A673 (cell line): ENCODE measurements around the gene NRG3. TPM values are rescaled to one million over a fixed set of nuclear protein-coding genes. Genes with fewer than 3 reads are reported as not detected.
"Not testable (repeated sequence)": the region's sequence is repeated elsewhere in the genome, so short reads cannot be mapped to it uniquely, and the experiment has no call there.

Experiments
- BruUV-seq: library from RNA; stranded (reverse); fragments of 400-500 nt; replicated peaks from 2 replicates; lab custom pipeline; 2021; lab: Mats Ljungman, UMichigan
- CTCF ChIA-PET: fragments of 300-600 bp; sonication (Branson Sonifier 250); formaldehyde crosslinking; loops from one replicate; lab custom pipeline; 2022; ENCODE audit warnings: antibody characterized with exemption; lab: Charles Lee
- POLR2A ChIA-PET: fragments of 300-600 bp; sonication (Branson Sonifier 250); formaldehyde crosslinking; loops from one replicate; lab custom pipeline; 2022; ENCODE audit warnings: antibody characterized with exemption; ENCODE audit not compliant: low non-redundant PET; lab: Charles Lee
- DNase-seq: peaks from one replicate; pipeline ENCODE4 v3.0.0-alpha.2; 2015; ENCODE audit warnings: low spot score
- H3K27ac ChIP-seq: fragments of 200-600 bp; sonication (generic); 2 replicates; pipeline ENCODE4 v1.5.1; 2016; ENCODE audit warnings: mixed run types, low read depth, mild to moderate bottlenecking, mixed read lengths, antibody characterized with exemption, low read length; ENCODE audit not compliant: poor library complexity, severe bottlenecking
- H3K27me3 ChIP-seq: fragments of 200-600 bp; sonication (generic); replicated peaks from 2 replicates; pipeline ENCODE4 v1.6.1; 2017; ENCODE audit warnings: mixed run types, low read depth, mild to moderate bottlenecking, mixed read lengths, antibody characterized with exemption, low read length; ENCODE audit not compliant: insufficient read depth, poor library complexity
- H3K36me3 ChIP-seq: fragments of 200-600 bp; sonication (generic); 2 replicates; pipeline ENCODE4 v1.6.1; 2016; ENCODE audit warnings: mixed run types, mild to moderate bottlenecking, mixed read lengths, antibody characterized with exemption, low read length; ENCODE audit not compliant: insufficient read depth, poor library complexity, severe bottlenecking
- H3K4me1 ChIP-seq: fragments of 200-600 bp; sonication (generic); 2 replicates; pipeline ENCODE4 v1.6.1; 2017; ENCODE audit warnings: mixed run types, mild to moderate bottlenecking, mixed read lengths, antibody characterized with exemption, low read length; ENCODE audit not compliant: insufficient read depth, poor library complexity, severe bottlenecking
- H3K4me3 ChIP-seq: fragments of 200-600 bp; sonication (generic); 2 replicates; pipeline ENCODE4 v1.5.1; 2016; ENCODE audit warnings: low read depth, mixed run types, mild to moderate bottlenecking, mixed read lengths, low read length; ENCODE audit not compliant: poor library complexity, severe bottlenecking
- H3K9me3 ChIP-seq: fragments of 200-600 bp; sonication (generic); 2 replicates; pipeline ENCODE4 v1.6.1; 2016; ENCODE audit warnings: mixed run types, low read depth, mild to moderate bottlenecking, mixed read lengths, antibody characterized with exemption, low read length; ENCODE audit not compliant: poor library complexity, severe bottlenecking
- EZH2 ChIP-seq: fragments of 200-600 bp; sonication (generic); IDR thresholded peaks from 2 replicates; pipeline ENCODE4 v1.6.1; 2017; ENCODE audit warnings: borderline replicate concordance, low read depth, mild to moderate bottlenecking, mixed read lengths, antibody characterized with exemption, low read length; ENCODE audit not compliant: poor library complexity, severe bottlenecking
- intact Hi-C: fragments of 100-400 bp; cut with micrococcal nuclease; formaldehyde crosslinking; loops from one replicate; pipeline ENCODE4 v1.10.0; 2022; ENCODE audit not compliant: unreplicated experiment
- total RNA-seq: library from RNA; stranded (reverse); gene quantifications from 2 replicates; pipeline ENCODE4 v1.2.3, GENCODE V29; 2021
- TF ChIP-seq, protein P1 (sequence below): fragments of 300-800, 200-600 bp; sonication (generic); conservative IDR thresholded peaks from 2 replicates; pipeline ENCODE4 v1.5.1; 2017; ENCODE audit warnings: low read depth, mild to moderate bottlenecking, antibody characterized with exemption, low read length, moderate library complexity, mixed read lengths

Gene NRG3
- total RNA-seq, 1 experiment from 2014 or later = not detected

DNA sequence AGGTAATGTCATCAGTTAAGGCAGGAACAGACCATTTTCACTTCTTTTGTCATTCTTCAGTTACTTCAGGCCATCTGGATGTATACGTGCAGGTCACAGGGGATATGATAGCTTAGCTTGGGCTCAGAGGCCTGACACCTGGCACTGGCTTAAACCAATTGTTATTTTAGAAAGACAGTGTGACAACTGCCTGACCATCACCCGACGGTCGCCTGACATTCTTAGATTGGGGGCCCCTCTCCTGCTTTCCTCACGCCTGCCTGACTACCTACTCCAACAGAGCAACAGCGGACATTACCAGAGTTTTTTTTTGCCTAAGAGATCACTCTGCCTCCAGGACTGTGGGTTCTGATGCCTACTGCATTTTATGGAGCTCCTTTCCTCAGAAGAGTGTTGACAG, 803.5 kb downstream of the NRG3 start:
- H3K27me3 ChIP-seq, intact Hi-C loops, DNase-seq, H3K4me3 ChIP-seq, H3K27ac ChIP-seq, H3K4me1 ChIP-seq, CTCF ChIA-PET, BruUV-seq, H3K36me3 ChIP-seq, POLR2A ChIA-PET, H3K9me3 ChIP-seq: not testable (repeated sequence)

DNA sequence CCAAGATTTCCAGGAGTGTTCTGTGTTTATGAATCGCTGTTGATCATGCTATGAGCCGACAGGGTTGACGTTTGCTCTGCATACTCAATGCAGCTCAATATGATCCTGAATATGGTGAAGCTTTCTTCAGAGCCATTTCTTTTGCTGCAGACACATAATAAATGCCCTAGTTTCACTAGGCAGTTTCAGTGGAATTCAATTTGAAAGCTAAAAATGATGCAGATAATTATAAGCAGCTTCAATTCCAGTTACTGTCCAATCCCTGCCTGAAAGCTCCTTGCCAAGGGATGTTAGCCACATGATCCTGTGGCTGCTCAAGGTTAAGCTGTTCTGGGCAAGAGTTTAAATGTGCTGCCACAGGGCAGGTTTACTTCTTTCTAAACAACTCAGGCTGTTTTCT, 805.6 kb downstream of the NRG3 start:
- H3K36me3 ChIP-seq = no peaks in the 10 kb centered on the region
- DNase-seq = no peak
- H3K27me3 ChIP-seq = no peaks in the 10 kb centered on the region
- H3K27ac ChIP-seq = no peak overlapping the region
- no peaks in the 10 kb centered on the region for H3K4me1 ChIP-seq
- CTCF ChIA-PET = no interaction called here
- intact Hi-C loops = no loop called here
- H3K4me3 ChIP-seq = no peak overlapping the region
- POLR2A ChIA-PET = interaction anchor here (0.6 kb wide), 1 partner anchor 213 kb away, joined by 5 read pairs; no protein-coding TSS in a partner anchor
- peaks cover 7% of the 10 kb centered on the region for H3K9me3 ChIP-seq
- no peak for TF ChIP-seq EZH2
- TF ChIP-seq, protein P1, sequence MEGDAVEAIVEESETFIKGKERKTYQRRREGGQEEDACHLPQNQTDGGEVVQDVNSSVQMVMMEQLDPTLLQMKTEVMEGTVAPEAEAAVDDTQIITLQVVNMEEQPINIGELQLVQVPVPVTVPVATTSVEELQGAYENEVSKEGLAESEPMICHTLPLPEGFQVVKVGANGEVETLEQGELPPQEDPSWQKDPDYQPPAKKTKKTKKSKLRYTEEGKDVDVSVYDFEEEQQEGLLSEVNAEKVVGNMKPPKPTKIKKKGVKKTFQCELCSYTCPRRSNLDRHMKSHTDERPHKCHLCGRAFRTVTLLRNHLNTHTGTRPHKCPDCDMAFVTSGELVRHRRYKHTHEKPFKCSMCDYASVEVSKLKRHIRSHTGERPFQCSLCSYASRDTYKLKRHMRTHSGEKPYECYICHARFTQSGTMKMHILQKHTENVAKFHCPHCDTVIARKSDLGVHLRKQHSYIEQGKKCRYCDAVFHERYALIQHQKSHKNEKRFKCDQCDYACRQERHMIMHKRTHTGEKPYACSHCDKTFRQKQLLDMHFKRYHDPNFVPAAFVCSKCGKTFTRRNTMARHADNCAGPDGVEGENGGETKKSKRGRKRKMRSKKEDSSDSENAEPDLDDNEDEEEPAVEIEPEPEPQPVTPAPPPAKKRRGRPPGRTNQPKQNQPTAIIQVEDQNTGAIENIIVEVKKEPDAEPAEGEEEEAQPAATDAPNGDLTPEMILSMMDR = no peak
- no TSS peak for BruUV-seq

DNA sequence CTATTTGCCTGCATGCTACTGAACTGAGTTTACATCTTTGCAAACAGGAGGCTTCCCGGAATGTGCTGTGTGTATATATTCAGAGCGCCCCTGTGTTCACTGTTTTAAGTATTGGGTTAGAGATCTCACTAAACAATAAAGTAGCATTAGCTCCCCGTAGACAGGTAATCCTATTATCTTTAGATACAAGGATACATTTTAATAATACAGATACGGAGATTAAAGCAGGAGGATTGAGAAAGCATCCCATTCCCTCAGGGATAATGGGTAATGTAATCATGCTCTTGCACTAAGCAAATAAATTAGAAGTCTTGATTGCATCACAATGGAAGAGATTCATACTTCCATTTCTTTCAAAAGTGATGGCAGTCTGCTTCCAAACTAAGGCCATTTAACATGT, 809.0 kb downstream of the NRG3 start:
- Histone ChIP-seq H3K27ac (no peak overlapping the region), H3K36me3 (no peaks in the 10 kb centered on the region), H3K27me3 (no peaks in the 10 kb centered on the region), H3K4me1 (no peaks in the 10 kb centered on the region), H3K9me3 (peaks cover 6% of the 10 kb centered on the region), H3K4me3 (no peak overlapping the region)
- intact Hi-C loops = no loop called here
- no TSS peak for BruUV-seq
- CTCF ChIA-PET = no interaction called here
- TF ChIP-seq, protein P1 = no peak
- TF ChIP-seq EZH2 = no peak
- no peak for DNase-seq
- POLR2A ChIA-PET = no interaction called here

DNA sequence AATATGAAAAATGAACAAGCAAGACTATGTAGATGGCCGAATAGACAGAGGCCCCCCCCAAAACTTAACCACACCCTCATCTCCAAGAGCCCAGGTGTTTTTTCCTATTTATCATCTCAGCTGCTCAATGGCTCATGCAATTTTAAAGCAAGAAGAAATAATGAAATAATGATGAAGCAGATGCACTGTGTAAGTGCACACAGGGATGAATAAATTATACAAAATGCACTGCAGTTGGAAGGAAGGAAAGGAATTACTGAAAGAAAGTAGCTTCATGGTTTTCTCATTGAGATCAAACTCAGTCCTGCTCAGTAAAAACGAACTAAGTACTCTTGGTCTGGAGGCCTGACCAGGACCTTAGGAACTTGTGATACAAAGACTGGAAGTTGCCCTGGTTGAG, 810.1 kb downstream of the NRG3 start:
- Histone ChIP-seq H3K27me3 (no peaks in the 10 kb centered on the region), H3K9me3 (peaks cover 3% of the 10 kb centered on the region), H3K36me3 (no peaks in the 10 kb centered on the region), H3K27ac (no peak overlapping the region), H3K4me1 (no peaks in the 10 kb centered on the region), H3K4me3 (no peak overlapping the region)
- TF ChIP-seq, protein P1 = no peak
- no peak for TF ChIP-seq EZH2
- CTCF ChIA-PET = no interaction called here
- POLR2A ChIA-PET = no interaction called here
- DNase-seq = no peak
- intact Hi-C loops = no loop called here
- BruUV-seq = no TSS peak
